GM12891 (cell line): ENCODE measurements around the gene WIPF1.

Experiments
- POLR2A ChIP-seq: IDR thresholded peaks from 2 replicates; pipeline ENCODE4 v1.6.1; 2011; ENCODE audit warnings: low read depth, low read length, control low read depth
- POLR2AphosphoS5 ChIP-seq: IDR thresholded peaks from 2 replicates; pipeline ENCODE4 v1.6.1; 2011; ENCODE audit warnings: low read depth, low read length, control low read depth
- POU2F2 ChIP-seq: IDR thresholded peaks from 2 replicates; pipeline ENCODE4 v1.6.1; 2011; ENCODE audit warnings: low read depth, mild to moderate bottlenecking, control low read depth, low read length, moderate library complexity
- SPI1 ChIP-seq: IDR thresholded peaks from 2 replicates; pipeline ENCODE4 v1.6.1; 2011; ENCODE audit warnings: low read depth, low read length, control low read depth
- TAF1 ChIP-seq: IDR thresholded peaks from 2 replicates; pipeline ENCODE4 v1.6.1; 2011; ENCODE audit warnings: low read depth, low read length, control low read depth

GRCh38 chr2:174544802-174545201 is 52.8 kb downstream of the WIPF1 start:
- TF ChIP-seq POLR2AphosphoS5 = no peak
- no peak for TF ChIP-seq POLR2A
- TF ChIP-seq SPI1 = no peak
- TF ChIP-seq TAF1 = no peak
- no peak for TF ChIP-seq POU2F2
